ENCODE data around the gene SAP30. TPM values are rescaled to one million over a fixed set of nuclear protein-coding genes. Genes with fewer than 3 reads are reported as not detected.

SAP30 gene
- total and polyA plus RNA-seq, 2 experiments from 2014 or later: 9.3 to 16.5 TPM

- H3K27ac ChIP-seq (ENCODE audit: low read depth): no peak overlapping the region
- TF ChIP-seq, protein P1, sequence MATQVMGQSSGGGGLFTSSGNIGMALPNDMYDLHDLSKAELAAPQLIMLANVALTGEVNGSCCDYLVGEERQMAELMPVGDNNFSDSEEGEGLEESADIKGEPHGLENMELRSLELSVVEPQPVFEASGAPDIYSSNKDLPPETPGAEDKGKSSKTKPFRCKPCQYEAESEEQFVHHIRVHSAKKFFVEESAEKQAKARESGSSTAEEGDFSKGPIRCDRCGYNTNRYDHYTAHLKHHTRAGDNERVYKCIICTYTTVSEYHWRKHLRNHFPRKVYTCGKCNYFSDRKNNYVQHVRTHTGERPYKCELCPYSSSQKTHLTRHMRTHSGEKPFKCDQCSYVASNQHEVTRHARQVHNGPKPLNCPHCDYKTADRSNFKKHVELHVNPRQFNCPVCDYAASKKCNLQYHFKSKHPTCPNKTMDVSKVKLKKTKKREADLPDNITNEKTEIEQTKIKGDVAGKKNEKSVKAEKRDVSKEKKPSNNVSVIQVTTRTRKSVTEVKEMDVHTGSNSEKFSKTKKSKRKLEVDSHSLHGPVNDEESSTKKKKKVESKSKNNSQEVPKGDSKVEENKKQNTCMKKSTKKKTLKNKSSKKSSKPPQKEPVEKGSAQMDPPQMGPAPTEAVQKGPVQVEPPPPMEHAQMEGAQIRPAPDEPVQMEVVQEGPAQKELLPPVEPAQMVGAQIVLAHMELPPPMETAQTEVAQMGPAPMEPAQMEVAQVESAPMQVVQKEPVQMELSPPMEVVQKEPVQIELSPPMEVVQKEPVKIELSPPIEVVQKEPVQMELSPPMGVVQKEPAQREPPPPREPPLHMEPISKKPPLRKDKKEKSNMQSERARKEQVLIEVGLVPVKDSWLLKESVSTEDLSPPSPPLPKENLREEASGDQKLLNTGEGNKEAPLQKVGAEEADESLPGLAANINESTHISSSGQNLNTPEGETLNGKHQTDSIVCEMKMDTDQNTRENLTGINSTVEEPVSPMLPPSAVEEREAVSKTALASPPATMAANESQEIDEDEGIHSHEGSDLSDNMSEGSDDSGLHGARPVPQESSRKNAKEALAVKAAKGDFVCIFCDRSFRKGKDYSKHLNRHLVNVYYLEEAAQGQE (IDR thresholded peaks at IDR 0.05; ENCODE audit: unreplicated experiment): no peak
- TF ChIP-seq CTCF (conservative IDR thresholded peaks at IDR 0.05; ENCODE audit: low read depth in 2 of 2) (no peak), EZH2 (IDR thresholded peaks at IDR 0.05; ENCODE audit: low read depth, unreplicated experiment) (no peak), ZNF331 (CRISPR knock-in tag; IDR thresholded peaks at IDR 0.05; ENCODE audit: low read depth) (no peak), CREB1 (CRISPR knock-in tag; IDR thresholded peaks at IDR 0.05; ENCODE audit: low read depth) (no peak), ETS1 (IDR thresholded peaks at IDR 0.05) (no peak; the same call in 1 of the 2 replicates)
- TF ChIP-seq, protein P2, sequence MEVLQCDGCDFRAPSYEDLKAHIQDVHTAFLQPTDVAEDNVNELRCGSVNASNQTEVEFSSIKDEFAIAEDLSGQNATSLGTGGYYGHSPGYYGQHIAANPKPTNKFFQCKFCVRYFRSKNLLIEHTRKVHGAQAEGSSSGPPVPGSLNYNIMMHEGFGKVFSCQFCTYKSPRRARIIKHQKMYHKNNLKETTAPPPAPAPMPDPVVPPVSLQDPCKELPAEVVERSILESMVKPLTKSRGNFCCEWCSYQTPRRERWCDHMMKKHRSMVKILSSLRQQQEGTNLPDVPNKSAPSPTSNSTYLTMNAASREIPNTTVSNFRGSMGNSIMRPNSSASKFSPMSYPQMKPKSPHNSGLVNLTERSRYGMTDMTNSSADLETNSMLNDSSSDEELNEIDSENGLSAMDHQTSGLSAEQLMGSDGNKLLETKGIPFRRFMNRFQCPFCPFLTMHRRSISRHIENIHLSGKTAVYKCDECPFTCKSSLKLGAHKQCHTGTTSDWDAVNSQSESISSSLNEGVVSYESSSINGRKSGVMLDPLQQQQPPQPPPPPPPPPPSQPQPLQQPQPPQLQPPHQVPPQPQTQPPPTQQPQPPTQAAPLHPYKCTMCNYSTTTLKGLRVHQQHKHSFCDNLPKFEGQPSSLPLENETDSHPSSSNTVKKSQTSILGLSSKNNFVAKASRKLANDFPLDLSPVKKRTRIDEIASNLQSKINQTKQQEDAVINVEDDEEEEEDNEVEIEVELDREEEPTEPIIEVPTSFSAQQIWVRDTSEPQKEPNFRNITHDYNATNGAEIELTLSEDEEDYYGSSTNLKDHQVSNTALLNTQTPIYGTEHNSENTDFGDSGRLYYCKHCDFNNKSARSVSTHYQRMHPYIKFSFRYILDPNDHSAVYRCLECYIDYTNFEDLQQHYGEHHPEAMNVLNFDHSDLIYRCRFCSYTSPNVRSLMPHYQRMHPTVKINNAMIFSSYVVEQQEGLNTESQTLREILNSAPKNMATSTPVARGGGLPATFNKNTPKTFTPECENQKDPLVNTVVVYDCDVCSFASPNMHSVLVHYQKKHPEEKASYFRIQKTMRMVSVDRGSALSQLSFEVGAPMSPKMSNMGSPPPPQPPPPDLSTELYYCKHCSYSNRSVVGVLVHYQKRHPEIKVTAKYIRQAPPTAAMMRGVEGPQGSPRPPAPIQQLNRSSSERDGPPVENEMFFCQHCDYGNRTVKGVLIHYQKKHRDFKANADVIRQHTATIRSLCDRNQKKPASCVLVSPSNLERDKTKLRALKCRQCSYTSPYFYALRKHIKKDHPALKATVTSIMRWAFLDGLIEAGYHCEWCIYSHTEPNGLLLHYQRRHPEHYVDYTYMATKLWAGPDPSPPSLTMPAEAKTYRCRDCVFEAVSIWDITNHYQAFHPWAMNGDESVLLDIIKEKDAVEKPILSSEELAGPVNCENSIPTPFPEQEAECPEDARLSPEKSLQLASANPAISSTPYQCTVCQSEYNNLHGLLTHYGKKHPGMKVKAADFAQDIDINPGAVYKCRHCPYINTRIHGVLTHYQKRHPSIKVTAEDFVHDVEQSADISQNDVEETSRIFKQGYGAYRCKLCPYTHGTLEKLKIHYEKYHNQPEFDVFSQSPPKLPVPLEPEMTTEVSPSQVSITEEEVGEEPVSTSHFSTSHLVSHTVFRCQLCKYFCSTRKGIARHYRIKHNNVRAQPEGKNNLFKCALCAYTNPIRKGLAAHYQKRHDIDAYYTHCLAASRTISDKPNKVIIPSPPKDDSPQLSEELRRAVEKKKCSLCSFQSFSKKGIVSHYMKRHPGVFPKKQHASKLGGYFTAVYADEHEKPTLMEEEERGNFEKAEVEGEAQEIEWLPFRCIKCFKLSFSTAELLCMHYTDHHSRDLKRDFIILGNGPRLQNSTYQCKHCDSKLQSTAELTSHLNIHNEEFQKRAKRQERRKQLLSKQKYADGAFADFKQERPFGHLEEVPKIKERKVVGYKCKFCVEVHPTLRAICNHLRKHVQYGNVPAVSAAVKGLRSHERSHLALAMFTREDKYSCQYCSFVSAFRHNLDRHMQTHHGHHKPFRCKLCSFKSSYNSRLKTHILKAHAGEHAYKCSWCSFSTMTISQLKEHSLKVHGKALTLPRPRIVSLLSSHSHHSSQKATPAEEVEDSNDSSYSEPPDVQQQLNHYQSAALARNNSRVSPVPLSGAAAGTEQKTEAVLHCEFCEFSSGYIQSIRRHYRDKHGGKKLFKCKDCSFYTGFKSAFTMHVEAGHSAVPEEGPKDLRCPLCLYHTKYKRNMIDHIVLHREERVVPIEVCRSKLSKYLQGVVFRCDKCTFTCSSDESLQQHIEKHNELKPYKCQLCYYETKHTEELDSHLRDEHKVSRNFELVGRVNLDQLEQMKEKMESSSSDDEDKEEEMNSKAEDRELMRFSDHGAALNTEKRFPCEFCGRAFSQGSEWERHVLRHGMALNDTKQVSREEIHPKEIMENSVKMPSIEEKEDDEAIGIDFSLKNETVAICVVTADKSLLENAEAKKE (CRISPR knock-in tag; IDR thresholded peaks at IDR 0.05): no peak
- Mint-ChIP-seq H3K4me1 (peaks cover 28% of the 10 kb centered on the region), H3K36me3 (ENCODE audit: low read depth) (peaks cover 55% of the 10 kb centered on the region), H3K9me3 (0 out of 3 replicates have a peak, but pooled peaks cover 3% of the 10 kb centered on the region), H3K4me3 (peak overlapping the region; percentile 97), H3K27me3 (ENCODE audit: insufficient read depth, low read depth, poor library complexity) (peaks cover 24% of the 10 kb centered on the region), H3K27ac (peak overlapping the region; percentile 98)
- H3K4me1 ChIP-seq (ENCODE audit: insufficient read depth): peaks cover 11% of the 10 kb centered on the region
- peak overlapping the region; percentile 84 for H3K4me3 ChIP-seq
- H3K36me3 ChIP-seq (ENCODE audit: insufficient read depth): peaks cover 32% of the 10 kb centered on the region; the same call in 1 of the 2 replicates
- peaks cover 11% of the 10 kb centered on the region; the same call in 1 of the 2 replicates for H4K20me1 ChIP-seq (replicated peaks; ENCODE audit: insufficient read depth)
- H3K4me2 ChIP-seq: peak overlapping the region; percentile 90
- DNase-seq (ENCODE audit: low spot score): no peak
- no peaks in the 10 kb centered on the region for H3F3A ChIP-seq (replicated peaks; ENCODE audit: low read depth)
- peaks cover 15% of the 10 kb centered on the region for H3K79me2 ChIP-seq (replicated peaks; ENCODE audit: insufficient read depth)
- peaks cover 11% of the 10 kb centered on the region; the same call in 1 of the 2 replicates for H3K27me3 ChIP-seq (ENCODE audit: insufficient read depth)
- H3K9me2 ChIP-seq (ENCODE audit: insufficient read depth): no peaks in the 10 kb centered on the region
- ATAC-seq: no peak
- H2AFZ ChIP-seq: no peak overlapping the region
These were observed 37.6 kb upstream of the SAP30 start for GRCh38 chr4:173332963-173333657.

All from GM23338 (cell line).